HEK293 (cell line): ENCODE measurements around the gene NUFIP2.

Source experiments
- CTCF ChIA-PET: fragments of 350-600 bp; formaldehyde crosslinking; extraction: SDS; loops from one replicate; lab custom pipeline; 2021; ENCODE audit warnings: antibody characterized with exemption; lab: Yijun Ruan, JAX
- POLR2A ChIA-PET: fragments of 300-600 bp; formaldehyde crosslinking; extraction: SDS; loops from one replicate; lab custom pipeline; 2020; ENCODE audit warnings: antibody characterized with exemption, inconsistent platforms; lab: Yijun Ruan, JAX
- H3K27ac ChIP-seq: fragments of 200-500 bp; sonication (Bioruptor generic); 2 replicates; pipeline ENCODE4 v1.5.1; 2014; ENCODE audit warnings: low read depth, low read length, control low read depth, inconsistent platforms; ENCODE audit errors: extremely low read depth
- H3K36me3 ChIP-seq, 2 experiments: fragments of 200-500 bp in 1 of 2; sonication (Bioruptor generic) in 1 of 2; 1 replicate in 1 of 2; 2 replicates in 1 of 2; pipeline ENCODE4 v1.5.1; 2014 to 2017; ENCODE audit warnings: inconsistent platforms in 2 of 2, low read length in 2 of 2; ENCODE audit not compliant: control insufficient read depth in 2 of 2, insufficient read depth in 1 of 2
- H3K4me1 ChIP-seq: fragments of 200-500 bp; sonication (Bioruptor generic); 2 replicates; pipeline ENCODE4 v1.5.1; 2014; ENCODE audit warnings: mild to moderate bottlenecking, low read length, inconsistent platforms; ENCODE audit not compliant: control insufficient read depth, insufficient read depth
- H3K4me3 ChIP-seq: 2 replicates; pipeline ENCODE4 v1.5.1; 2011; ENCODE audit warnings: low read depth, mild to moderate bottlenecking, control low read depth, low read length, moderate library complexity
- H3K9me3 ChIP-seq: fragments of 200-500 bp; sonication (Bioruptor generic); 2 replicates; pipeline ENCODE4 v1.5.1; 2014; ENCODE audit warnings: low read depth, low read length, inconsistent platforms; ENCODE audit not compliant: control insufficient read depth, insufficient read depth
- IKZF3 ChIP-seq: fragments of 450-650 bp; IDR thresholded peaks from 2 replicates; pipeline ENCODE4 v1.5.0; 2018; ENCODE audit warnings: missing biosample characterization, mild to moderate bottlenecking, missing genetic modification characterization, moderate library complexity
- KLF16 ChIP-seq: fragments of 450-650 bp; formaldehyde crosslinking; IDR thresholded peaks from 2 replicates; pipeline ENCODE4 v1.5.1; 2017; ENCODE audit warnings: missing biosample characterization, missing genetic modification characterization
- OSR2 ChIP-seq: fragments of 450-650 bp; formaldehyde crosslinking; IDR thresholded peaks from 2 replicates; pipeline ENCODE4 v1.5.1; 2016; ENCODE audit warnings: missing biosample characterization, missing genetic modification characterization
- ZBTB11 ChIP-seq: fragments of 450-650 bp; formaldehyde crosslinking; conservative IDR thresholded peaks from 2 replicates; pipeline ENCODE4 v1.5.1; 2016; ENCODE audit warnings: low read depth, missing biosample characterization, missing genetic modification characterization
- ZBTB8A ChIP-seq: fragments of 450-650 bp; formaldehyde crosslinking; IDR thresholded peaks from 2 replicates; pipeline ENCODE4 v1.5.1; 2016; ENCODE audit warnings: missing biosample characterization, missing genetic modification characterization
- ZNF114 ChIP-seq: fragments of 450-650 bp; formaldehyde crosslinking; IDR thresholded peaks from 2 replicates; pipeline ENCODE4 v1.5.0; 2017; ENCODE audit warnings: missing biosample characterization, missing genetic modification characterization
- ZNF121 ChIP-seq: fragments of 450-650 bp; formaldehyde crosslinking; IDR thresholded peaks from 2 replicates; pipeline ENCODE4 v1.5.1; 2016; ENCODE audit warnings: missing biosample characterization, missing genetic modification characterization
- ZNF157 ChIP-seq: fragments of 450-650 bp; formaldehyde crosslinking; IDR thresholded peaks from 2 replicates; pipeline ENCODE4 v1.5.1; 2016; ENCODE audit warnings: missing biosample characterization, missing genetic modification characterization
- ZNF18 ChIP-seq: fragments of 450-650 bp; formaldehyde crosslinking; IDR thresholded peaks from 2 replicates; pipeline ENCODE4 v1.5.1; 2016; ENCODE audit warnings: missing biosample characterization, missing genetic modification characterization
- ZNF202 ChIP-seq: fragments of 450-650 bp; formaldehyde crosslinking; IDR thresholded peaks from 2 replicates; pipeline ENCODE4 v1.5.1; 2016; ENCODE audit warnings: missing biosample characterization, missing genetic modification characterization, borderline replicate concordance
- ZNF23 ChIP-seq: fragments of 450-650 bp; formaldehyde crosslinking; IDR thresholded peaks from 2 replicates; pipeline ENCODE4 v1.5.1; 2016; ENCODE audit warnings: missing biosample characterization, missing genetic modification characterization, borderline replicate concordance
- ZNF266 ChIP-seq: fragments of 450-650 bp; formaldehyde crosslinking; IDR thresholded peaks from 2 replicates; pipeline ENCODE4 v1.5.1; 2016; ENCODE audit warnings: missing biosample characterization, missing genetic modification characterization, low read depth
- ZNF394 ChIP-seq: fragments of 450-650 bp; formaldehyde crosslinking; IDR thresholded peaks from 2 replicates; pipeline ENCODE4 v1.5.1; 2016; ENCODE audit warnings: missing biosample characterization, missing genetic modification characterization, mild to moderate bottlenecking, moderate library complexity, borderline replicate concordance
- ZNF404 ChIP-seq: fragments of 450-650 bp; formaldehyde crosslinking; IDR thresholded peaks from 2 replicates; pipeline ENCODE4 v1.5.1; 2017; ENCODE audit warnings: missing biosample characterization, missing genetic modification characterization
- ZNF426 ChIP-seq: fragments of 450-650 bp; formaldehyde crosslinking; IDR thresholded peaks from 2 replicates; pipeline ENCODE4 v1.5.1; 2017; ENCODE audit warnings: missing biosample characterization, missing genetic modification characterization, mild to moderate bottlenecking, inconsistent platforms, moderate library complexity
- ZNF433 ChIP-seq: fragments of 450-650 bp; formaldehyde crosslinking; IDR thresholded peaks from 2 replicates; pipeline ENCODE4 v1.5.1; 2016; ENCODE audit warnings: missing biosample characterization, missing genetic modification characterization, low read depth
- ZNF510 ChIP-seq: fragments of 450-650 bp; formaldehyde crosslinking; IDR thresholded peaks from 2 replicates; pipeline ENCODE4 v1.5.1; 2018; ENCODE audit warnings: mild to moderate bottlenecking, missing genetic modification characterization, missing biosample characterization; ENCODE audit not compliant: insufficient replicate concordance
- ZNF518A ChIP-seq: fragments of 450-650 bp; formaldehyde crosslinking; conservative IDR thresholded peaks from 2 replicates; pipeline ENCODE4 v1.5.1; 2016; ENCODE audit warnings: low read depth, missing biosample characterization, missing genetic modification characterization
- ZNF529 ChIP-seq: fragments of 450-650 bp; formaldehyde crosslinking; IDR thresholded peaks from 2 replicates; pipeline ENCODE4 v1.5.1; 2017; ENCODE audit warnings: missing genetic modification characterization, missing biosample characterization; ENCODE audit not compliant: insufficient replicate concordance
- ZNF623 ChIP-seq: fragments of 450-650 bp; formaldehyde crosslinking; IDR thresholded peaks from 2 replicates; pipeline ENCODE4 v1.5.1; 2016; ENCODE audit warnings: missing biosample characterization, missing genetic modification characterization
- ZNF629 ChIP-seq: fragments of 450-650 bp; formaldehyde crosslinking; IDR thresholded peaks from 2 replicates; pipeline ENCODE4 v1.5.1; 2017; ENCODE audit warnings: missing biosample characterization, missing genetic modification characterization
- ZNF664 ChIP-seq: fragments of 450-650 bp; formaldehyde crosslinking; IDR thresholded peaks from 2 replicates; pipeline ENCODE4 v1.5.1; 2016; ENCODE audit warnings: missing biosample characterization, missing genetic modification characterization
- TF ChIP-seq, protein P1 (sequence below): fragments of 450-650 bp; formaldehyde crosslinking; IDR thresholded peaks from 2 replicates; pipeline ENCODE4 v1.5.1; 2016; ENCODE audit warnings: missing biosample characterization, missing genetic modification characterization

Gene NUFIP2

DNA sequence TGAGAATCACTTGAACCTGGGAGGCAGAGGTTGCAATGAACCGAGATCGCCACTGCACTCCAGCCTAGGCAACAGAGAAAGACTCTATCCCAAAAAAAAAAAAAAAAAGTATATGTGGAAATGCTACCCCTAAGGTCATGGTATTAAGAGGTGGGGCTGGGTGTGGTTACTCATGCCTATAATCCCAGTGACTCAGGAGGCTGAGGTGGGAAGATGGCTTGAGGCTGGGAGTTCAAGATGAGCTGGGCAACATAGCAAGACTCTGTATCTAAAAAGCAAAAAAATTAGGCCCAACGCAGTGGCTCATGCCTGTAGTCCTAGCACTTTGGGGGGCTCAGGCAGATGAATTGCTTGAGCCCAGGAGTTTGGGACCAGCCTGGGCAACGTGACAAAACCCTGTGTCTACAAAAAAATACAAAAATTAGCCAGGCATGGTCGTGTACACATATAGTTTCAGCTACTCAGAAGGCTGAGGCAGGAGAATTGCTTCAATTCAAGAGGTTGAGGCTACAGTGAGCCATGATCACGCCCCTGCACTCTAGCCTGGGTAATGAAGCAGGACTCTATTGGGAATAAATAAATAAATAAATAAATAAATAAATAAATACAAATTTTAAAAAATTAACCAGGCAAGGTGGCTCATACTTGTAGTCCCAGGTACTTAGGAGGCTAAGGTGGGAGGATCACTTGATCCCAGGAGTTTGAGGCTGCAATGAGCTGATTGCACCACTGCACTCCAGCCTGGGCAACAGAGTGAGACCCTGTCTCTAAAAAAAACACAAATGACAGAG is 32.3 kb upstream of the NUFIP2 start:
- ChIA-PET CTCF (interaction anchor here (0.6 to 0.7 kb wide), 2 partner anchors 35 to 40 kb away, joined by 3 read pairs; no protein-coding TSS in a partner anchor), POLR2A (interaction anchor here (0.7 kb wide), 1 partner anchor 13 kb away, joined by 4 read pairs; no protein-coding TSS in a partner anchor)
- Histone ChIP-seq H3K4me3 (no peak overlapping the region), H3K27ac (no peak overlapping the region), H3K36me3 (no peaks in the 10 kb centered on the region), H3K9me3 (no peaks in the 10 kb centered on the region), H3K4me1 (no peaks in the 10 kb centered on the region)
- TF ChIP-seq ZNF529 (tag by site-specific recombination) (peak; percentile 24), ZNF664 (0 out of 2 replicates have a peak, but pooled peaks have one; percentile 49), ZNF629 (peak; percentile 43; the same call in 1 of the 2 replicates), ZNF623 (tag by site-specific recombination) (peak; percentile 64), ZNF518A (tag by site-specific recombination) (peak; percentile 83), ZNF157 (tag by site-specific recombination) (no peak), ZNF510 (peak; percentile 29), OSR2 (tag by site-specific recombination) (0 out of 2 replicates have a peak, but pooled peaks have one; percentile 15), ZNF23 (tag by site-specific recombination) (no peak), ZNF266 (tag by site-specific recombination) (0 out of 2 replicates have a peak, but pooled peaks have one; percentile 19), ZNF404 (tag by site-specific recombination) (no peak), ZNF394 (tag by site-specific recombination) (peak; percentile 91), IKZF3 (no peak), ZBTB8A (peak; percentile 74), ZNF114 (no peak), ZNF202 (tag by site-specific recombination) (peak; percentile 74; the same call in 1 of the 2 replicates), ZNF121 (peak; percentile 48; the same call in 1 of the 2 replicates), ZNF18 (tag by site-specific recombination) (no peak), KLF16 (tag by site-specific recombination) (no peak), ZNF433 (peak; percentile 66), ZNF426 (tag by site-specific recombination) (peak; percentile 77), ZBTB11 (tag by site-specific recombination) (peak; percentile 64)
- TF ChIP-seq, protein P1, sequence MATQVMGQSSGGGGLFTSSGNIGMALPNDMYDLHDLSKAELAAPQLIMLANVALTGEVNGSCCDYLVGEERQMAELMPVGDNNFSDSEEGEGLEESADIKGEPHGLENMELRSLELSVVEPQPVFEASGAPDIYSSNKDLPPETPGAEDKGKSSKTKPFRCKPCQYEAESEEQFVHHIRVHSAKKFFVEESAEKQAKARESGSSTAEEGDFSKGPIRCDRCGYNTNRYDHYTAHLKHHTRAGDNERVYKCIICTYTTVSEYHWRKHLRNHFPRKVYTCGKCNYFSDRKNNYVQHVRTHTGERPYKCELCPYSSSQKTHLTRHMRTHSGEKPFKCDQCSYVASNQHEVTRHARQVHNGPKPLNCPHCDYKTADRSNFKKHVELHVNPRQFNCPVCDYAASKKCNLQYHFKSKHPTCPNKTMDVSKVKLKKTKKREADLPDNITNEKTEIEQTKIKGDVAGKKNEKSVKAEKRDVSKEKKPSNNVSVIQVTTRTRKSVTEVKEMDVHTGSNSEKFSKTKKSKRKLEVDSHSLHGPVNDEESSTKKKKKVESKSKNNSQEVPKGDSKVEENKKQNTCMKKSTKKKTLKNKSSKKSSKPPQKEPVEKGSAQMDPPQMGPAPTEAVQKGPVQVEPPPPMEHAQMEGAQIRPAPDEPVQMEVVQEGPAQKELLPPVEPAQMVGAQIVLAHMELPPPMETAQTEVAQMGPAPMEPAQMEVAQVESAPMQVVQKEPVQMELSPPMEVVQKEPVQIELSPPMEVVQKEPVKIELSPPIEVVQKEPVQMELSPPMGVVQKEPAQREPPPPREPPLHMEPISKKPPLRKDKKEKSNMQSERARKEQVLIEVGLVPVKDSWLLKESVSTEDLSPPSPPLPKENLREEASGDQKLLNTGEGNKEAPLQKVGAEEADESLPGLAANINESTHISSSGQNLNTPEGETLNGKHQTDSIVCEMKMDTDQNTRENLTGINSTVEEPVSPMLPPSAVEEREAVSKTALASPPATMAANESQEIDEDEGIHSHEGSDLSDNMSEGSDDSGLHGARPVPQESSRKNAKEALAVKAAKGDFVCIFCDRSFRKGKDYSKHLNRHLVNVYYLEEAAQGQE (tag by site-specific recombination): peak; percentile 50; the same call in 1 of the 2 replicates
